Endothelial cell of umbilical vein (primary cell): Measurements from ENCODE around the gene MINDY2.

ENCODE experiments used
- EZH2 ChIP-seq: IDR thresholded peaks from 2 replicates; pipeline ENCODE4 v1.6.1; 2012; ENCODE audit warnings: borderline replicate concordance, low read depth, mild to moderate bottlenecking, moderate library complexity, low read length, inconsistent platforms; ENCODE audit not compliant: severe bottlenecking
- FOS ChIP-seq: IDR thresholded peaks from 2 replicates; pipeline ENCODE4 v1.6.1; 2011; ENCODE audit warnings: mild to moderate bottlenecking, low read length, moderate library complexity, borderline replicate concordance; ENCODE audit not compliant: insufficient read depth
- JUN ChIP-seq: IDR thresholded peaks from 2 replicates; pipeline ENCODE4 v1.6.1; 2011; ENCODE audit warnings: borderline replicate concordance, low read depth; ENCODE audit not compliant: insufficient read length, insufficient read depth
- MYC ChIP-seq: IDR thresholded peaks from one replicate; pipeline ENCODE4 v1.6.1; 2011; ENCODE audit warnings: mild to moderate bottlenecking, low read depth, low read length
- POLR2A ChIP-seq: IDR thresholded peaks from 2 replicates; pipeline ENCODE4 v1.6.1; 2012; ENCODE audit warnings: low read depth, mild to moderate bottlenecking, control low read depth, low read length
- POLR2AphosphoS5 ChIP-seq: IDR thresholded peaks from 2 replicates; pipeline ENCODE4 v1.6.1; 2012; ENCODE audit warnings: low read depth, mild to moderate bottlenecking, control low read depth, low read length, moderate library complexity; ENCODE audit not compliant: insufficient read depth
- TF ChIP-seq, protein P1 (sequence below), 2 donors: IDR thresholded peaks; 1 replicate in 1 of 2; 2 replicates in 1 of 2; pipeline ENCODE4 v1.5.1; 2011; ENCODE audit warnings: low read length in 2 of 2, mild to moderate bottlenecking in 2 of 2, moderate library complexity in 2 of 2, control low read depth in 1 of 2, inconsistent platforms in 1 of 2, low read depth in 1 of 2; ENCODE audit not compliant: insufficient read depth in 1 of 2; ENCODE audit errors: extremely low read depth in 1 of 2

- TF ChIP-seq, protein P1, sequence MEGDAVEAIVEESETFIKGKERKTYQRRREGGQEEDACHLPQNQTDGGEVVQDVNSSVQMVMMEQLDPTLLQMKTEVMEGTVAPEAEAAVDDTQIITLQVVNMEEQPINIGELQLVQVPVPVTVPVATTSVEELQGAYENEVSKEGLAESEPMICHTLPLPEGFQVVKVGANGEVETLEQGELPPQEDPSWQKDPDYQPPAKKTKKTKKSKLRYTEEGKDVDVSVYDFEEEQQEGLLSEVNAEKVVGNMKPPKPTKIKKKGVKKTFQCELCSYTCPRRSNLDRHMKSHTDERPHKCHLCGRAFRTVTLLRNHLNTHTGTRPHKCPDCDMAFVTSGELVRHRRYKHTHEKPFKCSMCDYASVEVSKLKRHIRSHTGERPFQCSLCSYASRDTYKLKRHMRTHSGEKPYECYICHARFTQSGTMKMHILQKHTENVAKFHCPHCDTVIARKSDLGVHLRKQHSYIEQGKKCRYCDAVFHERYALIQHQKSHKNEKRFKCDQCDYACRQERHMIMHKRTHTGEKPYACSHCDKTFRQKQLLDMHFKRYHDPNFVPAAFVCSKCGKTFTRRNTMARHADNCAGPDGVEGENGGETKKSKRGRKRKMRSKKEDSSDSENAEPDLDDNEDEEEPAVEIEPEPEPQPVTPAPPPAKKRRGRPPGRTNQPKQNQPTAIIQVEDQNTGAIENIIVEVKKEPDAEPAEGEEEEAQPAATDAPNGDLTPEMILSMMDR (IDR thresholded peaks at IDR 0.05; ENCODE audit: extremely low read depth in 1 of 2, insufficient read depth in 1 of 2, low read depth in 1 of 2, low read length in 2 of 2): no peak
- no peak for TF ChIP-seq POLR2A
- TF ChIP-seq EZH2: no peak
- no peak for TF ChIP-seq FOS
- no peak for TF ChIP-seq POLR2AphosphoS5
- no peak for TF ChIP-seq JUN
- no peak for TF ChIP-seq MYC
These were observed 13.0 kb upstream of the MINDY2 start for GRCh38 chr15:58758141-58758540.
